ENCODE results near the gene CACYBP.

Gene CACYBP

GRCh38 chr1:174984952-174985351, 14.8 kb upstream of the CACYBP start:
- POLR2A ChIA-PET: no interaction called here
- CTCF ChIA-PET: interaction anchor here (1.3 to 6.9 kb wide), 5 partner anchors 8 to 216 kb away, joined by 3 to 58 read pairs (median 4); partner anchors contain the start of gene CACYBP
- TF ChIP-seq, protein P1, sequence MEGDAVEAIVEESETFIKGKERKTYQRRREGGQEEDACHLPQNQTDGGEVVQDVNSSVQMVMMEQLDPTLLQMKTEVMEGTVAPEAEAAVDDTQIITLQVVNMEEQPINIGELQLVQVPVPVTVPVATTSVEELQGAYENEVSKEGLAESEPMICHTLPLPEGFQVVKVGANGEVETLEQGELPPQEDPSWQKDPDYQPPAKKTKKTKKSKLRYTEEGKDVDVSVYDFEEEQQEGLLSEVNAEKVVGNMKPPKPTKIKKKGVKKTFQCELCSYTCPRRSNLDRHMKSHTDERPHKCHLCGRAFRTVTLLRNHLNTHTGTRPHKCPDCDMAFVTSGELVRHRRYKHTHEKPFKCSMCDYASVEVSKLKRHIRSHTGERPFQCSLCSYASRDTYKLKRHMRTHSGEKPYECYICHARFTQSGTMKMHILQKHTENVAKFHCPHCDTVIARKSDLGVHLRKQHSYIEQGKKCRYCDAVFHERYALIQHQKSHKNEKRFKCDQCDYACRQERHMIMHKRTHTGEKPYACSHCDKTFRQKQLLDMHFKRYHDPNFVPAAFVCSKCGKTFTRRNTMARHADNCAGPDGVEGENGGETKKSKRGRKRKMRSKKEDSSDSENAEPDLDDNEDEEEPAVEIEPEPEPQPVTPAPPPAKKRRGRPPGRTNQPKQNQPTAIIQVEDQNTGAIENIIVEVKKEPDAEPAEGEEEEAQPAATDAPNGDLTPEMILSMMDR (IDR thresholded peaks at IDR 0.05; ENCODE audit: control extremely low read depth, extremely low read depth, low read depth, missing control alignments): no peak
- DNase-seq (ENCODE audit: extremely low spot score): no peak

- TF ChIP-seq, protein P1 (IDR thresholded peaks at IDR 0.05; ENCODE audit: control extremely low read depth, extremely low read depth, low read depth, missing control alignments): no peak
- ChIA-PET POLR2A (no interaction called here), CTCF (interaction anchor here (0.6 to 3.0 kb wide), 5 partner anchors 10 to 20 kb away, joined by 3 to 18 read pairs (median 4); partner anchors contain the start of gene CACYBP)
- DNase-seq (ENCODE audit: extremely low spot score): no peak
Observed at GRCh38 chr1:174988539-174988938, 11.2 kb upstream of the CACYBP start.

GRCh38 chr1:174988986-174989385, 10.8 kb upstream of the CACYBP start:
- POLR2A ChIA-PET: no interaction called here
- CTCF ChIA-PET: interaction anchor here (0.6 to 3.0 kb wide), 6 partner anchors 10 to 218 kb away, joined by 3 to 18 read pairs (median 4); partner anchors contain the start of gene CACYBP
- TF ChIP-seq, protein P1 (IDR thresholded peaks at IDR 0.05; ENCODE audit: control extremely low read depth, extremely low read depth, low read depth, missing control alignments): no peak
- DNase-seq (ENCODE audit: extremely low spot score): no peak

DNA sequence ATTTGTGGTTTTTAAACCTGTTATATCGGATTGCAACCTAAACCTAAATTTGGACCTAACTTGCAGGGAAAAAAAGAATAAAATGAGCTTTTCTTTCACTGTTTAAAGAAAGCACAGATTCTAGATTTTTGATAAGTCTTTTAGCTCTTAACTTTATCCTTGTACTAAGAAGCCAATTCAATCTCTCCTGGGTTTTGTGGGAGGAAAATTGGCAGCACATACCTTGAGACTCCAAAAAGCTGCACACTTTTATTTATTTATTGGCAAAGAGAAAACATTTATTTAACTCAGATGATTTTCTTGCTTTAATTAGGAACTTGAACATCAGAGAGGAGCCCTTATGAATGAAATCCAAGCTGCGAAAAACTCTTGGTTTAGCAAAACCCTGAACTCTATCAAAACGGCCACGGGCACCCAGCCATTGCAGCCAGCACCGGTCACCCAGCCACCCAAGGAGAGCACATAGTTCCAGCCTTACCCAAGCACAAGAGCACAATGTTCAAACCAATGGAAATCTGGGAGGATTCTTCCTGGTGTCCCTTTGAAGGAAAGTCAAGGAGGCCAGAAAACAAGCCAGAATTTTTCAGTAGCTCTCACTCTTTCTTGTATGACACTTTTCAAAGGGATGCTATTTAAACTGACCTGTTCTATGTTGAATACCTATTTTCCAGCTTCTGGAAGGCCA, 10.1 kb upstream of the CACYBP start:
- ChIA-PET POLR2A (no interaction called here), CTCF (interaction anchor here (1.0 to 3.0 kb wide), 7 partner anchors 9 to 219 kb away, joined by 3 to 18 read pairs (median 3); partner anchors contain the start of gene CACYBP)
- no peak for DNase-seq (ENCODE audit: extremely low spot score)
- TF ChIP-seq, protein P1 (IDR thresholded peaks at IDR 0.05; ENCODE audit: control extremely low read depth, extremely low read depth, low read depth, missing control alignments): no peak

- ChIA-PET CTCF (interaction anchor here (1.0 to 3.0 kb wide), 6 partner anchors 8 to 220 kb away, joined by 3 to 18 read pairs (median 3); partner anchors contain the start of gene CACYBP), POLR2A (no interaction called here)
- DNase-seq (ENCODE audit: extremely low spot score): no peak
- TF ChIP-seq, protein P1 (IDR thresholded peaks at IDR 0.05; ENCODE audit: control extremely low read depth, extremely low read depth, low read depth, missing control alignments): no peak
Observed at GRCh38 chr1:174990382-174990999, 9.3 kb upstream of the CACYBP start.

GRCh38 chr1:174991473-174991872, 8.3 kb upstream of the CACYBP start:
- ChIA-PET POLR2A (no interaction called here), CTCF (interaction anchor here (1.1 to 3.0 kb wide), 2 partner anchors 7 to 20 kb away, joined by 3 to 18 read pairs; partner anchors contain the start of gene CACYBP)
- TF ChIP-seq, protein P1 (IDR thresholded peaks at IDR 0.05; ENCODE audit: control extremely low read depth, extremely low read depth, low read depth, missing control alignments): no peak

More at GRCh38 chr1:174991473-174991872, 8.3 kb upstream of the CACYBP start:
- no peak for DNase-seq (ENCODE audit: extremely low spot score)
